Measurements from ENCODE around the gene IFRD2.
A peak's percentile ranks its signal among the peaks of the same experiment; 100 is the strongest.
"Not testable (repeated sequence)": the region's sequence is repeated elsewhere in the genome, so short reads cannot be mapped to it uniquely, and the experiment has no call there.

IFRD2 gene

DNA sequence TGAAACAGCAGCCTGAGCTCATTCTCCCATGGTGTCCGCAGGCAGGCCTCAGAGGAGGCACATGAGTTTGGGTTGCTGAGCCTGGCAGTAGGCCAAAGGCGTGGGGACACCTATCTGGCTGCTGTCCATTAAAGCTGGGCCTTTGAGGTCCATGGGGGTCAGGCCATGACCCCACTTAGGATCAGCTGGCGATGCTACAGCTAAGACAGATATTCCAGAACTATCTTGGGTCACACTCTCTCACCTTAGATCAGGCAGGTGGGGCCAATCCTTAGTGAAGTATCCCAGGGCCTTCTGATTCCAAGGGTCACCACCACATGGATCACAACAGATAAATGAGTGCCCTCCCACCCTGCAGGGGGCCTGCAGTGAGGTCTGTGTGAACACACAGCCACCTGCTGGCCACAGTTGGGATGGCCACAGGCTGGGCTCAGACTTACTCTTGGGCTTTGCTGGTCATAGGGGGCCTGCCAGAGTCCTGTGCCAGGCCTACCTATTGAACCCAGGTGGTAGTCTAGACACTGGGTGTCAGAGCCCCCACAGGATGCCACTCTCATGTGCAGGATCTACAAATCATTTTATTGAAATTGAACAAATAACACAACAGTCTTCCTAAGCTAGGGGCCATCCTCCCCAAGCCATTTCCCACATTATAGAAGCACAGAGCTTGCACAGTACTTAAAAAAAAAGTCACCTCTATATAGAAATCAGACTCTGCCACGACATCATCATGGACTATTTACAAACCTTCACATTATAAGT is 32.3 kb upstream of the IFRD2 start:
- DNase-seq (ENCODE audit: low spot score), result no peak

DNA sequence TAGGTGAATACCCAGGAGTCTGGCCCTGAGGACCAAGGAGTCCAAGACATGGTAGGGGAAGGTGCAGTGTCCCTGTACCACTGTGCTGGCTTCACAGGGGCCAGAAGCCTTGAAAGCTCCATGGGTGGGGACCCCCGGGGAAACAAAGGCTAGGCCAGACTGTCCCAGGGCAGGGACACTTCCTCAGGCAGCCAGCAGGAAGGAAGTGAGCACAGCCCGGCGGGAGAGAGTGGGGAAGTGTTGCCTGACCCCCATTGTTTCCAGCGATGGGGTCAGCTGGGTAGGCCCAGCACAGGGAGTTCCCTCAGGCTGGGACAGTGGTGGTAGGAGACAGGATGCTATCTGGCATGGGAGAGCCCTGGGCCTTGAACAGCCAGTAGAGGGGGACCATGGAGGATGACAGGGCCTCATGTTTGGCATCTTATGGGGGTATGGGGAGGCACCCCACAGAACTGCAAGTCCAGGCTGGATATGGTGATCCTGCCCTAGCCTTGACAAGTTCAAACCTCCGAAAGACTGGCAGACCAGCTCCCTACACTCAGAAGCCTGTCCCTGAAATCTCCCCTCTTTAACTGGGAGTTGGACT is 31.5 kb upstream of the IFRD2 start:
- DNase-seq (ENCODE audit: low spot score), result no peak

- no peak for DNase-seq (ENCODE audit: low spot score)
Measured at GRCh38 chr3:50323092-50323600, 30.9 kb upstream of the IFRD2 start.

GRCh38 chr3:50322386-50323091 is 30.3 kb upstream of the IFRD2 start, which contains the start of gene HYAL2:
Gene HYAL2 (minus strand): TSS chr3:50322745. CDS start chr3:50320489, 2,256 bp downstream.
- DNase-seq (ENCODE audit: low spot score), result no peak

DNA sequence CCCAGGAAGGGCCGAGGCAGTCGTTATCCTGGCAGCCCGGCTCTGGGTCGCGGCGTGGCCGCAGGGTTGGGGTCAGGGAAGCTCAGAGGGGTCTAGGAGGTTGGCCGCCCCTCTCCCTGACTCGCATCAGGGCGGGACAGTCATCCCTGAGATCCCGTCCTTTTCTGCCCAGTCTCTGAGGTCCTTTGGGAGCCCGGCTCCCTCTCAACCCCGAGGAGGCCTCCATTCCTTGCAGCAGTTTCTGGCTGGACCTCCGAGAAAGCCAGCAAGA is 29.8 kb upstream of the IFRD2 start:
- no peak for DNase-seq (ENCODE audit: low spot score)

GRCh38 chr3:50321336-50322114 is 29.3 kb upstream of the IFRD2 start:
- peak; percentile 95 for DNase-seq (ENCODE audit: low spot score)

- no peak for DNase-seq (ENCODE audit: low spot score)
Measured at GRCh38 chr3:50320853-50321335, 28.7 kb upstream of the IFRD2 start.

GRCh38 chr3:50319894-50320625 is 27.8 kb upstream of the IFRD2 start:
- DNase-seq (ENCODE audit: low spot score), result no peak

DNA sequence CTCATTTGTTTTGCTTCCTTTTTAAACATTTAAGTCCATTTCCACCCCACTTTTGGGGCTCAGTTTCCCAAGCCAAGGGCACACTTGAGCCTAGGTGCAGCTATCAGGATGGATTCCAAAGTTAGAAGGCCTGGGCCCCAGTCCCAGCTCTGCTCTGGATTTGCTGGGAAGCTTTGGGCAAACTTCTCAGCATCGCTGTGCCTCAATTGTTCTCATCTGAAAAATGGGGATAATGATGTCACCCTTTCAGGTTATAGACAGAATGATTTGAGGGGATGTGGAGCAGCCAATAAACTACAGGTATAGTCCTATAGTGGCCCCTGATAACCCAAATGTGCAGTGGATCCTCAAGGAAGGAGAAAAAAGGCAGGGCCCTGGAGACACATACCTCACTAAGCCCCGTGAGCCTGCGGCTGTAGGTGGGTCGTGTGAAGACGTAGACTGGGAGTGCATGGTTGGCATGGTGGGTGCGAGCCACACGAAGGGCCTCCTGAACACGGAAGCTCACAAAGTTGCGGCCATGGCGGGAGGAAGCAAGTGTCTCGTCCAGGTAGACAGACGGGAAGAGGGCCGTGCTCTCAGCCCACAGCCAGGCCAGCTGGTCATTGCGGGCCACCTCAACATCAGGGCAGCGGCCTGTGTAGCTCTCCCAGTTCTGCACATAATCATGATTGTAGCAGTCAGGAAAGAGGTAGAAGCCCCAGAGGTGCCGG is 27.1 kb upstream of the IFRD2 start:
- no peak for DNase-seq (ENCODE audit: low spot score)

DNA sequence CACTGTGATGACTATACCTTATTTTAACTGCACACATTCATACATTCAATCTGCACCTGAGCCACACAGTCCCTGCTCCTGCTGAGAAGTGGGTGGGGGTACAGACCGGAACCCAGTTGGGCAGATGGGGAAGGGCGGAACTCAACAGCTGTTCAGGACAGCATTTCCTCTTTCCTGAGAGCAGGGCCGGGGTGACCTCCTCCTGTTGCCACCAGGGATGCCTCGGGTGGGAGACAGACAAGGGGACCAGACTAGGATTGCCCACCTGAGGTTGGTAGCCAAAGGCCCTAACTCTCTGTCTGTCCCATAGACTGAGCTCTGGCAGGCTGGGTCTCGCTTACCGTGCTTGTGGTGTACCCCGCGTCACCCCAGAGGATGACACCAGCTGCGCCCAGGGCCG is 26.4 kb upstream of the IFRD2 start:
- DNase-seq (ENCODE audit: low spot score), result no peak

GRCh38 chr3:50318163-50318562 is 25.9 kb upstream of the IFRD2 start:
- DNase-seq (ENCODE audit: low spot score), result no peak

DNA sequence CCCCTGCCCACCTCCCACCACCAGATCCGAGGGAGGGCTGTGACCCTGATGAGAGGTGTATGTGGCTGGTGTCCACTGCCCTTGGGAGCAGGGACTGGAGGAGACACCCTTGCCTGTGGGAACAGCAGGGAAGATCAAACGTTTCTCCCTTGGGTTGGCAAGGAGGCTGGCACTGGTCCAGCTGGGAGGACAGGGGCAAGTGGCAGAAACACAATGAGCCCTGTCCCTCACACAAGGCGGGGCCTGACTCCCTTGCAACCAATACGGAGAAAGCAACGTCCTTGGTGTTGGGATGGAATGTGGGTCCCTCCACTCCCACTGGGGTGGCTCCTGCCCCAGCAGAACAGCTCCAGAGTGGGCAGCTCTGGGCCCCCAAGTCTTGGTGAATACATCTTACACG is 25.1 kb upstream of the IFRD2 start:
- no peak for DNase-seq (ENCODE audit: low spot score)

DNA sequence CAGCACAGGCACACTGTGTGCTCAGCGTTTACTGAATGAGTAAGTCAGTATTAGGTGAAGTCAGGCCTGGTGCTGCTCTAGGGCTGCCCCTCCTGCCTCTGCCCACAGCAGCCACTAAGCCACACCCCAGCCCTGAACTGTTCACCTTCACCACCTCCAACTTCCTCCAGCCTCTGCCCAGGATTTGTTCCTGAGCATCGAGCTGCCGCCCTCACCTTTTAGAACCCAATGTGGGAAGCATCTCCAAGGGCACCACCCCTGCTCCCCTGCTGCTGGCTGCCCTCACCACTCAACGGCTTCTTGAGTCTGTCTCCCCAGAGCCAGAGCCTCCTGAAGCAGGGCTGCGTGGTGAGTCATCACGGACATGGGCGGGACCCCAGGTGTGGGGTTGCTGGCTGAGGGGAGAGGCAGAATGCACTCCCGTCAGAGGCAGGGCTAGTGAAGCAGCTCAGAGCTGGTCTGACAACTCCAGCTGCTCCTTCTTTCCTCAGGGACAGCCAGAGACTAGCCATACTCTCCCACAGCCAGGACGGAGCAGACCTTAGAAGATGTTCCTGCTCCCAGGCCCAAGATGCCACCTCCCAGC is 24.5 kb upstream of the IFRD2 start:
- no peak for DNase-seq (ENCODE audit: low spot score)

DNA sequence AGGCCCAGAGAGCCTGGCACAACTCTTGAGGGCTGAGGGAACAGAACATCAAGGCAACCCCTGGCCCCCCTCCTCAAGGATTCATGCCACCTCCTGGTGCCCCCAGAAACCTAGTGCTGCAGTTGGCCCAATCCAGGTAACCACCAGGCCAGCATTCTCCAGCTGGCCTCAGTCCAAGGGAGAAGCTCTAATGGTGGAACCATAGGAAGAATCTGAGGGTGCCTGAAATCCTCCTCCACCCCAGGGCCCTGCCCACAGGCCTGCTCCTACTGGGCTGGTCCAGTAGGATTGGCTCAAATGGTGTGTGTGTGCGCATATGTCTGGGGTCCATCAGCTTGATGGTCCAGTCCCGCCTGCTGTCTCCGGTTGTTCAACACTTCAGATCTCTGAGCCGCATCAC is 22.6 kb upstream of the IFRD2 start:
- DNase-seq (ENCODE audit: low spot score), result no peak

GRCh38 chr3:50314342-50314741 is 22.1 kb upstream of the IFRD2 start:
- DNase-seq (ENCODE audit: low spot score), result no peak

- DNase-seq (ENCODE audit: low spot score), result not testable (repeated sequence)
Measured at GRCh38 chr3:50312041-50312440, 19.8 kb upstream of the IFRD2 start.

GRCh38 chr3:50304601-50305000 is 12.4 kb upstream of the IFRD2 start:
- no peak for DNase-seq (ENCODE audit: low spot score)

DNA sequence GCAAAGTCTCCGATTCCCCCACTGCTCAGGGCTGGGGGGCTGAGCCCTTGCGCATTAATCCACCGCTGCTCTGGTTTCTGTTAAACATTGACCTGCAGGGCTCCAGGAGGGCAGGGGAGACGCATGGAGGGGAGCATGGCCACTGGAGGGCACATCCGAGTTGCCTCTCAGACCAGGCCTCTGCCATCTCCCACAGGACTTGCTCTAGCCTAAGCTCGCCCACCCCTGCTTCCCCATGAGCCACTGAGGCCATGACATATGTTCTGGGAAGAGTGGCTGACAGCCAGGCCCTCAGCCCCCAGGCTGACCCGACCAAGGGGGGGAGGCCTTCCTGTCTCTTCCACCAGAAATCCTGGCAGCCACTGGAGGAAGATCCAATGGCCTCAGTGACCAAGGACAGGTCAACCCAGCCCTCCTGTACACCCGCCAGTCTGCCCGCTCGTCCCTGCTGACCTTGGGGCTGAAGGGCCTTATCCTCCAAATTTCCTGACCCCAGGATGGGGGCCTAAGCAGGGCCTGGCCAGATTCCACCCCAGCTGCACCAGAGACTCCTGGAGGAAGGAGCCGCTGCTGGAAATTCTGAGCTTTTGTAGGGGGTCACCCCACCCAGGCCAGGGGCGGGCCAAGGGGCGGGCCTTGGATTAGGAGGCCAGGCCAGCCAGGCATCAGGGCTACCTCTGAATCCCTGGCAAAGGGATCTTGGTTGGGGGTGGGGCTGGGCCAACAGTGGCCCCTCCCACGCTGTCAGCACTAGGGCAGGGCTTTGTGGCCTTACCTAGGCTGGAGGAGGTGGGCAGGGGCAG is 11.0 kb upstream of the IFRD2 start, which contains the start of gene HYAL1:
TSS of gene HYAL1 (minus strand) at position 562 of the 803 bp plus-strand sequence. CDS start 618 bp downstream, outside the sequence.
- peak; percentile 64 for DNase-seq (ENCODE audit: low spot score)
